ENCODE measurements around the gene TSHZ2. TPM values are rescaled to one million over a fixed set of nuclear protein-coding genes. Genes with fewer than 3 reads are reported as not detected.
A peak's percentile ranks its signal among the peaks of the same experiment; 100 is the strongest.

TSHZ2 gene
- total RNA-seq, 1 experiment from 2014 or later = 0.07 TPM

- Histone ChIP-seq H3K79me1 (ENCODE audit: insufficient read depth, low read depth, low read length, poor library complexity, severe bottlenecking) (no peaks in the 10 kb centered on the region), H3K14ac (ENCODE audit: insufficient read depth, low read length) (no peak overlapping the region), H3K9me3 (ENCODE audit: control insufficient read depth, low read depth, low read length) (no peaks in the 10 kb centered on the region), H3K4me2 (ENCODE audit: insufficient read depth, insufficient read length, low read length) (no peak overlapping the region), H3K27ac (ENCODE audit: insufficient read length, low read depth, low read length) (no peak overlapping the region), H2BK15ac (ENCODE audit: low read depth, low read length) (no peak overlapping the region), H3K23me2 (ENCODE audit: insufficient read length, low read depth, low read length, poor library complexity, severe bottlenecking) (no peaks in the 10 kb centered on the region), H4K5ac (ENCODE audit: insufficient read length, low read depth, low read length) (no peak overlapping the region), H3K9ac (ENCODE audit: extremely low read depth, insufficient read length, low read length) (no peak overlapping the region), H2AFZ (ENCODE audit: low read length) (no peak overlapping the region), H2AK5ac (ENCODE audit: insufficient read length, low read length) (no peak overlapping the region), H3T11ph (ENCODE audit: low read length) (no peak overlapping the region), H3K4ac (ENCODE audit: low read depth, low read length) (no peak overlapping the region), H4K8ac (replicated peaks; ENCODE audit: insufficient read length, low read depth, low read length) (no peak overlapping the region), H3K23ac (ENCODE audit: insufficient read length, low read depth, low read length) (no peak overlapping the region), H3K27me3 (ENCODE audit: insufficient read depth, low read length) (no peaks in the 10 kb centered on the region), H4K20me1 (ENCODE audit: control insufficient read depth, insufficient read depth, insufficient read length) (no peaks in the 10 kb centered on the region), H2BK12ac (ENCODE audit: insufficient read length, low read depth, low read length) (no peak overlapping the region), H2BK5ac (ENCODE audit: insufficient read length, low read length) (no peak overlapping the region), H3K18ac (ENCODE audit: insufficient read length, low read depth, low read length) (no peak overlapping the region), H3K79me2 (ENCODE audit: insufficient read depth, low read length) (no peaks in the 10 kb centered on the region), H2BK120ac (ENCODE audit: low read depth, low read length, poor library complexity, severe bottlenecking) (no peak overlapping the region), H2BK20ac (ENCODE audit: low read depth, low read length, poor library complexity, severe bottlenecking) (no peak overlapping the region), H3K4me1 (ENCODE audit: insufficient read depth, low read length) (no peaks in the 10 kb centered on the region; the same call in 1 of the 2 replicates), H4K91ac (ENCODE audit: insufficient read length, low read depth, low read length) (no peak overlapping the region), H3K56ac (ENCODE audit: insufficient read length, low read depth, low read length) (no peak overlapping the region)
- DNase-seq = no peak
- no CpG with 5 or more reads among the region's 10 CpGs for WGBS (ENCODE audit: extremely low coverage, insufficient read length, low lambda C conversion rate)
- no peak for TF ChIP-seq CTCF (conservative IDR thresholded peaks at IDR 0.05)
- H3K27me3 Mint-ChIP-seq (ENCODE audit: low read depth) = no peaks in the 10 kb centered on the region; the same call in 1 of the 2 replicates
- H3K27ac Mint-ChIP-seq = peak overlapping the region in 1 of 3 experiments; percentile 77; a peak in 1 of 7 replicates
- no peaks in the 10 kb centered on the region for H3K36me3 Mint-ChIP-seq (ENCODE audit: insufficient read depth in 1 of 3, low read depth in 3 of 3)
- no peak overlapping the region for H3K4me3 Mint-ChIP-seq
- H3K9me3 Mint-ChIP-seq = no peaks in the 10 kb centered on the region
- peaks cover 8 to 12% of the 10 kb centered on the region in 2 experiments for H3K4me1 Mint-ChIP-seq
These were observed 215.4 kb downstream of the TSHZ2 start for GRCh38 chr20:53187392-53188068.

Measured in H9 (cell line).